Pancreas (tissue), 10 donors: ENCODE data around the gene CPB2. TPM values are rescaled to one million over a fixed set of nuclear protein-coding genes. Genes with fewer than 3 reads are reported as not detected.

Experiments used
- ATAC-seq, 4 donors: fragments of 200-7000 bp; cut with Tn5 transposase; one replicate each; pipeline versions ENCODE4 v1.8.0 to v1.9.1; 2020; ENCODE audit warnings: mild to moderate bottlenecking in 4 of 4, moderate library complexity in 4 of 4
- DNase-seq, 6 donors: peaks; one replicate each; pipeline ENCODE4 v3.0.0-alpha.2; 2020
- FAIRE-seq: peaks from 2 replicates; lab custom pipeline; 2012; peaks lifted over from hg19 to GRCh38; lab: Jason Lieb, UNC
- H3K27ac ChIP-seq, 4 donors: fragments of 200-600 bp; sonication (generic); 1 replicate in 3 of 4; 2 replicates in 1 of 4; pipeline versions ENCODE4 v1.5.0 to v1.8.0; 2020
- H3K27me3 ChIP-seq, 4 donors: fragments of 200-600 bp; one replicate each; pipeline ENCODE4 v1.8.0; 2021
- H3K36me3 ChIP-seq, 3 donors: fragments of 200-600 bp; sonication (generic) in 1 of 3; one replicate each; pipeline versions ENCODE4 v1.5.0 to v1.8.0; 2020 to 2021
- H3K4me1 ChIP-seq, 3 donors: fragments of 200-600 bp; one replicate each; pipeline ENCODE4 v1.8.0; 2021
- H3K4me3 ChIP-seq, 4 donors: fragments of 200-600 bp; sonication (generic) in 2 of 4; one replicate each; pipeline versions ENCODE4 v1.5.0 to v1.8.0; 2020 to 2021
- H3K9me3 ChIP-seq, 4 donors: fragments of 200-600 bp; one replicate each; pipeline ENCODE4 v1.8.0; 2021
- CTCF ChIP-seq, 4 donors: fragments of 200-600 bp; sonication (generic) in 3 of 4; IDR thresholded peaks; one replicate each; pipeline versions ENCODE4 v1.5.0 to v1.8.0; 2021; ENCODE audit warnings: antibody characterized with exemption in 4 of 4
- WGBS, 2 donors: extraction: QIAGEN DNeasy Blood & Tissue Kit; methylation state at CpG; one replicate each; pipeline ENCODE4 v1.1.7; 2013; 5-methylcytosine and 5-hydroxymethylcytosine counted together
- intact Hi-C, 3 donors: fragments of 100-400 bp; cut with DNase I; formaldehyde crosslinking; loops; one replicate each; pipeline versions ENCODE4 v1.11.1 to v1.14.2; 2022
- polyA plus RNA-seq, 2 donors: library from polyadenylated mRNA; stranded (reverse); fragments of 200-250 nt; gene quantifications; one replicate each; pipeline ENCODE4 v1.2.3, GENCODE V29; 2013
- total RNA-seq, 6 donors: library from RNA; stranded (reverse); fragmentation: NEBNext Ultra II Directional in 4 of 6; extraction: Animal tissue kit (Norgen Biotek cat#: 25700) in 4 of 6; gene quantifications; one replicate each; pipeline versions ENCODE4 v1.2.1 to v1.2.4, GENCODE V29; 2021 to 2023
- donor health status: healthy with polysubstance abuse.
- donor health status: DM: no; HTN: no; CAD: no; lungs with moderate emphysema.
- donor health status: DM: no; HTN: no; CAD: no.
- donor health status: control.
- donor health status: control.
- donor health status: Bipolar disorder and iron deficiency.
- donor health status: DM: yes; HTN: yes; CAD: no.
- donor health status: DM: no; HTN: no; CAD: no.
- donor health status: DM: no; HTN: no; CAD: no.
- donor health status: DM: yes; HTN: yes; CAD: no.

CPB2 gene
- total and polyA plus RNA-seq, 8 donors: 0.08 to 0.94 (median 0.58) TPM; not detected in 1

- FAIRE-seq (no peak), DNase-seq (no peak), ATAC-seq (no peak)
- Histone ChIP-seq H3K27me3 (no peaks in the 10 kb centered on the region), H3K36me3 (peaks cover 0 to 34% (median 0%) of the 10 kb centered on the region in 3 donors), H3K27ac (no peak overlapping the region), H3K4me1 (no peaks in the 10 kb centered on the region), H3K4me3 (no peak overlapping the region), H3K9me3 (no peaks in the 10 kb centered on the region)
- 73 to 84% methylated on average over 6 of the region's 6 CpGs for WGBS, 2 donors
- TF ChIP-seq CTCF (IDR thresholded peaks at IDR 0.05): no peak
- intact Hi-C loops: no loop called here
Observed at GRCh38 chr13:46006688-46007452, 98.0 kb downstream of the CPB2 start.

- FAIRE-seq (no peak), DNase-seq (no peak), ATAC-seq (no peak)
- WGBS, 2 donors: 92 to 100% methylated on average over 1 of the region's 1 CpG
- H3K4me1 ChIP-seq: no peaks in the 10 kb centered on the region
- H3K4me3 ChIP-seq: no peak overlapping the region
- TF ChIP-seq CTCF (IDR thresholded peaks at IDR 0.05): no peak
- H3K27me3 ChIP-seq: no peaks in the 10 kb centered on the region
- H3K9me3 ChIP-seq: no peaks in the 10 kb centered on the region
- H3K36me3 ChIP-seq: peaks cover 0 to 33% (median 0%) of the 10 kb centered on the region in 3 donors
- intact Hi-C loops: no loop called here
- H3K27ac ChIP-seq: no peak overlapping the region
Observed at GRCh38 chr13:46004491-46004890, 100.3 kb downstream of the CPB2 start.

Other genes starting within 250 kb of the CPB2 start
- 10 to 100 TPM; 13.9 to 24.1 (median 16.2) TPM for gene ZC3H13, start 52.3 kb downstream of the CPB2 start, total RNA-seq
- gene ZC3H13, start 52.3 kb downstream of the CPB2 start, polyA plus RNA-seq: 1 to 10 TPM; 7.6 to 9.1 TPM
- 10 to 100 TPM in 3 of 6 donors, 1 to 10 TPM in 3; 2.0 to 38.3 (median 11.1) TPM for gene LCP1, start 77.1 kb upstream of the CPB2 start, total RNA-seq
- gene LCP1, start 77.1 kb upstream of the CPB2 start, polyA plus RNA-seq: 1 to 10 TPM; 3.5 to 3.7 TPM
- gene LRRC63, start 106.9 kb upstream of the CPB2 start, total RNA-seq: under 1 TPM in 2 of 6 donors, not detected in 4; 0.14 to 0.19 TPM
- gene LRRC63, start 106.9 kb upstream of the CPB2 start, polyA plus RNA-seq: not detected